ENCODE measurements around the gene MEI4. TPM values are rescaled to one million over a fixed set of nuclear protein-coding genes. Genes with fewer than 3 reads are reported as not detected.

The MEI4 gene
- total and polyA plus RNA-seq, 2 of the 4 experiments (the other 2 are of a cell fraction) = not detected

Other genes starting within 250 kb of the MEI4 start
- gene HTR1B, start 189.5 kb upstream of the MEI4 start, total RNA-seq (2012; rRNA removed) = under 0.01 and 0.36 TPM in 2 replicates
- gene HTR1B, start 189.5 kb upstream of the MEI4 start, polyA plus RNA-seq (2012; rRNA removed) = 0.24 and 0.27 TPM in 2 replicates